IMR-90 (cell line): Measurements from ENCODE around the gene ASL. TPM values are rescaled to one million over a fixed set of nuclear protein-coding genes. Genes with fewer than 3 reads are reported as not detected.

Experiments used
- ATAC-seq: fragments of 200-7000 bp; cut with Tn5 transposase; 2 replicates; pipeline ENCODE4 v1.9.1; 2020; ENCODE audit warnings: low read depth, mild to moderate bottlenecking, moderate library complexity
- BruUV-seq: library from RNA; stranded (reverse); fragments of 400-500 nt; replicated peaks from 2 replicates; lab custom pipeline; 2021; lab: Mats Ljungman, UMichigan
- CTCF ChIA-PET: fragments of 300-600 bp; formaldehyde crosslinking; extraction: SDS; loops from one replicate; lab custom pipeline; 2021; ENCODE audit warnings: antibody characterized with exemption; lab: Yijun Ruan, JAX
- POLR2A ChIA-PET: fragments of 300-600 bp; sonication (Branson Sonifier 250); formaldehyde crosslinking; loops from one replicate; lab custom pipeline; 2022; ENCODE audit warnings: antibody characterized with exemption; ENCODE audit not compliant: unreplicated experiment; lab: Charles Lee
- DNase-seq: peaks from one replicate; pipeline ENCODE4 v3.0.0; 2013
- H2AFZ ChIP-seq: replicated peaks from 2 replicates; pipeline ENCODE3; 2013; ENCODE audit warnings: low read length, mild to moderate bottlenecking; ENCODE audit not compliant: poor library complexity
- H2AK5ac ChIP-seq: 2 replicates; pipeline ENCODE4 v1.6.1; 2013; ENCODE audit warnings: low read depth, low read length, inconsistent platforms
- H2AK9ac ChIP-seq: replicated peaks from 2 replicates; pipeline ENCODE3; 2013; ENCODE audit warnings: mild to moderate bottlenecking, low read depth, low read length, moderate library complexity; ENCODE audit not compliant: poor library complexity
- H2BK120ac ChIP-seq: 2 replicates; pipeline ENCODE4 v1.6.1; 2013; ENCODE audit warnings: low read depth, low read length, inconsistent platforms
- H2BK15ac ChIP-seq: 3 replicates; pipeline ENCODE4 v1.6.1; 2013; ENCODE audit warnings: low read depth, low read length, inconsistent platforms
- H2BK20ac ChIP-seq: 2 replicates; pipeline ENCODE4 v1.6.1; 2013; ENCODE audit warnings: low read depth, mild to moderate bottlenecking, inconsistent platforms, low read length, moderate library complexity
- H2BK5ac ChIP-seq: 2 replicates; pipeline ENCODE4 v1.6.1; 2013; ENCODE audit warnings: mild to moderate bottlenecking, low read depth, low read length, inconsistent platforms; ENCODE audit not compliant: poor library complexity, severe bottlenecking
- H3K14ac ChIP-seq: replicated peaks from 2 replicates; pipeline ENCODE4 v1.6.1; 2013; ENCODE audit warnings: low read depth, low read length, inconsistent platforms
- H3K18ac ChIP-seq: 2 replicates; pipeline ENCODE4 v1.6.1; 2013; ENCODE audit warnings: low read depth, low read length, control low read depth
- H3K23ac ChIP-seq: 2 replicates; pipeline ENCODE4 v1.6.1; 2013; ENCODE audit warnings: low read depth, low read length, inconsistent platforms
- H3K27ac ChIP-seq: 2 replicates; pipeline ENCODE4 v1.5.1; 2013; ENCODE audit warnings: mild to moderate bottlenecking, control low read depth, low read length; ENCODE audit not compliant: insufficient read depth
- H3K27me3 ChIP-seq: 2 replicates; pipeline ENCODE4 v1.6.1; 2013; ENCODE audit warnings: low read length; ENCODE audit not compliant: control insufficient read depth, insufficient read depth
- H3K36me3 ChIP-seq: 2 replicates; pipeline ENCODE4 v1.6.1; 2013; ENCODE audit warnings: low read length, mixed read lengths; ENCODE audit not compliant: control insufficient read depth, insufficient read depth
- H3K4ac ChIP-seq: 2 replicates; pipeline ENCODE4 v1.6.1; 2013; ENCODE audit warnings: low read depth, low read length, inconsistent platforms
- H3K4me1 ChIP-seq: 2 replicates; pipeline ENCODE4 v1.6.1; 2013; ENCODE audit warnings: low read length, mixed read lengths; ENCODE audit not compliant: control insufficient read depth, insufficient read depth
- H3K4me2 ChIP-seq: 2 replicates; pipeline ENCODE4 v1.6.1; 2013; ENCODE audit warnings: low read depth, mild to moderate bottlenecking, control low read depth, low read length, moderate library complexity
- H3K4me3 ChIP-seq: 2 replicates; pipeline ENCODE4 v1.5.1; 2013; ENCODE audit warnings: low read depth, mild to moderate bottlenecking, control low read depth, low read length, moderate library complexity; ENCODE audit not compliant: insufficient read depth
- H3K56ac ChIP-seq: 2 replicates; pipeline ENCODE4 v1.6.1; 2013; ENCODE audit warnings: low read length, inconsistent platforms; ENCODE audit not compliant: insufficient read depth; ENCODE audit errors: extremely low read depth
- H3K79me1 ChIP-seq, 2 experiments: 2 replicates each; pipeline ENCODE4 v1.6.1; 2013; ENCODE audit warnings: low read length in 2 of 2, inconsistent platforms in 1 of 2, low read depth in 1 of 2
- H3K9ac ChIP-seq: 2 replicates; pipeline ENCODE4 v1.6.1; 2013; ENCODE audit warnings: low read depth, low read length, control low read depth
- H3K9me1 ChIP-seq: 2 replicates; pipeline ENCODE4 v1.6.1; 2013; ENCODE audit warnings: low read length, inconsistent platforms; ENCODE audit not compliant: insufficient read depth
- H3K9me3 ChIP-seq: 2 replicates; pipeline ENCODE4 v1.6.1; 2013; ENCODE audit warnings: low read length; ENCODE audit not compliant: control insufficient read depth, insufficient read depth
- H4K20me1 ChIP-seq: 2 replicates; pipeline ENCODE4 v1.6.1; 2013; ENCODE audit warnings: low read length, inconsistent platforms; ENCODE audit not compliant: insufficient read depth
- H4K5ac ChIP-seq: 2 replicates; pipeline ENCODE4 v1.6.1; 2013; ENCODE audit warnings: mild to moderate bottlenecking, low read depth, low read length, control low read depth
- H4K8ac ChIP-seq, 2 experiments: 2 replicates each; pipeline ENCODE4 v1.6.1; 2013; ENCODE audit warnings: low read depth in 2 of 2, low read length in 2 of 2, control low read depth in 1 of 2, inconsistent platforms in 1 of 2
- H4K91ac ChIP-seq: 2 replicates; pipeline ENCODE4 v1.6.1; 2013; ENCODE audit warnings: low read depth, low read length, inconsistent platforms; ENCODE audit not compliant: insufficient read depth
- BHLHE40 ChIP-seq: fragments of 150-350 bp; IDR thresholded peaks from 2 replicates; pipeline ENCODE4 v1.6.1; 2016; ENCODE audit warnings: mild to moderate bottlenecking, low read depth, low read length
- CEBPB ChIP-seq: IDR thresholded peaks from 2 replicates; pipeline ENCODE4 v1.6.1; 2012; ENCODE audit warnings: low read depth, low read length, improper control_type of control experiment
- CHD1 ChIP-seq: IDR thresholded peaks from 2 replicates; pipeline ENCODE4 v1.6.1; 2012; ENCODE audit warnings: low read depth, low read length, improper control_type of control experiment
- CTCF ChIP-seq: conservative IDR thresholded peaks from 2 replicates; pipeline ENCODE4 v1.5.1; 2012; ENCODE audit warnings: mild to moderate bottlenecking, low read depth, low read length, improper control_type of control experiment
- ELK1 ChIP-seq: fragments of 150-350 bp; IDR thresholded peaks from 2 replicates; pipeline ENCODE4 v1.6.1; 2016; ENCODE audit warnings: low read depth, mild to moderate bottlenecking, low read length, moderate library complexity, borderline replicate concordance
- FOS ChIP-seq: fragments of 150-350 bp; IDR thresholded peaks from 2 replicates; pipeline ENCODE4 v1.6.1; 2016; ENCODE audit warnings: low read depth, low read length
- MAFK ChIP-seq: IDR thresholded peaks from 2 replicates; pipeline ENCODE4 v1.6.1; 2012; ENCODE audit warnings: low read depth, low read length, improper control_type of control experiment
- MAZ ChIP-seq: IDR thresholded peaks from 2 replicates; pipeline ENCODE4 v1.6.1; 2012; ENCODE audit warnings: low read depth, mild to moderate bottlenecking, low read length, improper control_type of control experiment, moderate library complexity, borderline replicate concordance
- MXI1 ChIP-seq: IDR thresholded peaks from 2 replicates; pipeline ENCODE4 v1.6.1; 2012; ENCODE audit warnings: low read depth, mild to moderate bottlenecking, low read length, moderate library complexity, borderline replicate concordance
- NFE2L2 ChIP-seq: fragments of 150-350 bp; IDR thresholded peaks from 2 replicates; pipeline ENCODE4 v1.6.1; 2016; ENCODE audit warnings: low read depth, mild to moderate bottlenecking, low read length
- RAD21 ChIP-seq: IDR thresholded peaks from 2 replicates; pipeline ENCODE4 v1.6.1; 2012; ENCODE audit warnings: low read length, improper control_type of control experiment
- RFX5 ChIP-seq: IDR thresholded peaks from 2 replicates; pipeline ENCODE4 v1.8.0; 2012; ENCODE audit warnings: low read depth, mild to moderate bottlenecking, low read length, moderate library complexity
- USF2 ChIP-seq: fragments of 150-350 bp; IDR thresholded peaks from 2 replicates; pipeline ENCODE4 v1.6.1; 2017; ENCODE audit warnings: mild to moderate bottlenecking, antibody characterized with exemption, low read length, low read depth
- WGBS, 2 experiments: methylation state at CpG; one replicate each; pipeline versions ENCODE4 v1.1.5 to v1.1.7; 2013; ENCODE audit warnings: missing lambda C conversion rate in 2 of 2; ENCODE audit not compliant: insufficient read length in 1 of 2; ENCODE audit errors: extremely low coverage in 2 of 2; 5-methylcytosine and 5-hydroxymethylcytosine counted together
- dilution Hi-C: fragments of 300-500 bp; cut with HindIII; formaldehyde crosslinking; loops from one replicate; pipeline ENCODE4 v1.14.3; 2018; ENCODE audit warnings: low sequenced_read_pairs; ENCODE audit not compliant: unreplicated experiment
- in situ Hi-C: fragments of 300-500 bp; cut with MboI; formaldehyde crosslinking; loops from 3 replicates; pipeline ENCODE4 v1.14.3; 2019; ENCODE audit warnings: low sequenced_read_pairs, inconsistent platforms, mixed read lengths
- intact Hi-C: fragments of 100-400 bp; cut with micrococcal nuclease; formaldehyde crosslinking; loops from 2 replicates; pipeline ENCODE4 v1.10.0; 2022
- polyA plus RNA-seq, 3 experiments: library from polyadenylated mRNA; depleted of rRNA; stranded (reverse); fragments of >200 nt; gene quantifications; 2 replicates each; pipeline ENCODE4 v1.2.3, GENCODE V29; 2012; ENCODE audit warnings: low replicate concordance in 1 of 3
- total RNA-seq: library from RNA; depleted of rRNA; stranded (reverse); fragments of >200 nt; gene quantifications from 2 replicates; pipeline ENCODE4 v1.2.3, GENCODE V29; 2012

ASL gene
- total and polyA plus RNA-seq, 2 of the 4 experiments (the other 2 are of a cell fraction): 49.0 to 50.0 TPM

- H4K20me1 ChIP-seq: peaks cover 2% of the 10 kb centered on the region; the same call in 1 of the 2 replicates
- peak overlapping the region; percentile 19; the same call in 1 of the 2 replicates for H3K14ac ChIP-seq
- no TSS peak for BruUV-seq
- peaks cover 15% of the 10 kb centered on the region for H3K4me1 ChIP-seq
- H3K4me2 ChIP-seq: 0 out of 2 replicates have a peak overlapping the region, but pooled peaks have one; percentile 2
- ATAC-seq (peak; percentile 25; the same call in 1 of the 2 replicates), DNase-seq (peak; percentile 58)
- H3K9ac ChIP-seq: no peak overlapping the region
- H3K36me3 ChIP-seq: peaks cover 31% of the 10 kb centered on the region
- no peak overlapping the region for H4K8ac ChIP-seq
- H3K4me3 ChIP-seq: no peak overlapping the region
- dilution Hi-C loops: no loop called here
- 0 out of 2 replicates have a peak overlapping the region, but pooled peaks have one; percentile 63 for H3K18ac ChIP-seq
- in situ Hi-C loops: no loop called here
- H2BK5ac ChIP-seq: peak overlapping the region; percentile 53
- H2BK120ac ChIP-seq: peak overlapping the region; percentile 35
- H3K9me1 ChIP-seq: peaks cover 4% of the 10 kb centered on the region
- H4K5ac ChIP-seq: peak overlapping the region; percentile 59
- H3K9me3 ChIP-seq: no peaks in the 10 kb centered on the region
- POLR2A ChIA-PET: interaction anchor here (0.6 kb wide), 1 partner anchor 145 kb away, joined by 5 read pairs; no protein-coding TSS in a partner anchor
- peaks cover 27 to 43% of the 10 kb centered on the region in 2 experiments for H3K79me1 ChIP-seq
- H3K56ac ChIP-seq: no peak overlapping the region
- no peak overlapping the region for H2AFZ ChIP-seq
- no peak for TF ChIP-seq CTCF
- no peak for TF ChIP-seq MAZ
- no peak for TF ChIP-seq USF2
- no peak for TF ChIP-seq RFX5
- TF ChIP-seq NFE2L2: no peak
- no peak for TF ChIP-seq MXI1
- no peak for TF ChIP-seq CHD1
- TF ChIP-seq BHLHE40: no peak
- TF ChIP-seq MAFK: no peak
- no peak for TF ChIP-seq FOS
- TF ChIP-seq RAD21: no peak
- TF ChIP-seq CEBPB: no peak
- no peak for TF ChIP-seq ELK1
- WGBS, 2 experiments: 55% methylated on average over 3 of the region's 8 CpGs; no CpG with 5 or more reads in 1 of the 2 experiments
- no peak overlapping the region for H4K91ac ChIP-seq
- no peak overlapping the region; the same call in 1 of the 2 replicates for H2BK20ac ChIP-seq
- H2AK9ac ChIP-seq: peak overlapping the region; percentile 1
- H2AK5ac ChIP-seq: peak overlapping the region; percentile 70
- H3K27ac ChIP-seq: peak overlapping the region; percentile 34; the same call in 1 of the 2 replicates
- H3K4ac ChIP-seq: 0 out of 2 replicates have a peak overlapping the region, but pooled peaks have one; percentile 59
- CTCF ChIA-PET: interaction anchor here (0.7 to 0.8 kb wide), 2 partner anchors 259 to 368 kb away, joined by 5 to 6 read pairs; no protein-coding TSS in a partner anchor
- intact Hi-C loops: no loop called here
- H3K23ac ChIP-seq: no peak overlapping the region
- H2BK15ac ChIP-seq: no peak overlapping the region
- no peaks in the 10 kb centered on the region for H3K27me3 ChIP-seq
Observed at GRCh38 chr7:66138994-66139752, 63.6 kb downstream of the ASL start.
